GM12875 (cell line): Measurements from ENCODE around the gene CELF4.

Experiments used
- H3K4me3 ChIP-seq: one replicate; pipeline ENCODE4 v1.5.1; 2011; ENCODE audit warnings: low read depth, low read length, control low read depth
- CTCF ChIP-seq: IDR thresholded peaks from 2 replicates; pipeline ENCODE4 v1.5.1; 2011; ENCODE audit warnings: low read depth, mild to moderate bottlenecking, control low read depth, inconsistent platforms, low read length, moderate library complexity, borderline replicate concordance; ENCODE audit not compliant: insufficient read depth

Gene CELF4

GRCh38 chr18:37242826-37243560 is 322.6 kb downstream of the CELF4 start:
- H3K4me3 ChIP-seq, result no peak overlapping the region
- TF ChIP-seq CTCF, result no peak

DNA sequence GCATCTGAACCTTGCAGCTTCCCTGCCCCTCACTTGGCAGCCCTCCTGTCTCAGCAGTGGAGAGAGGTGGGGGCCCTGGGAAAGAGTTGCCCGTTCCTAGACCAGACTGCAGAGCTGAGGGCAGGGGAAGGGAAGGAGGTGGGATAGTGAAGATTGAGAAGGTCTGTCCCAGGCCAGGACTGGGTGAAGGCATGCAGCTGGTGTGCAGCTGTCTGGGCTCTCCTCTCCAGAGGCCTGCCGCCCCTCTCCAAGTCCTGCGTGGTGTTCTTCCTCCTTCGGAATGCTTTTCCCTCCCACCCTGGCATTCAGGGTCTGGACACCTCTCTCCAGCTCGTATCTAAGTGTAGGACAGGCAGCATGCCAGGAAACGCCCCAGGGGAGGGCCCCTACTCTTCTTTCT is 323.5 kb downstream of the CELF4 start:
- H3K4me3 ChIP-seq, result no peak overlapping the region
- TF ChIP-seq CTCF, result no peak

- TF ChIP-seq CTCF, result no peak
- H3K4me3 ChIP-seq, result no peak overlapping the region
Observed at GRCh38 chr18:37238282-37239108, 327.1 kb downstream of the CELF4 start.

GRCh38 chr18:37235583-37235982 is 330.0 kb downstream of the CELF4 start:
- no peak for TF ChIP-seq CTCF
- no peak overlapping the region for H3K4me3 ChIP-seq

GRCh38 chr18:37231251-37231650 is 334.3 kb downstream of the CELF4 start:
- H3K4me3 ChIP-seq, result no peak overlapping the region
- TF ChIP-seq CTCF, result no peak

GRCh38 chr18:37230768-37231167 is 334.8 kb downstream of the CELF4 start:
- no peak overlapping the region for H3K4me3 ChIP-seq
- no peak for TF ChIP-seq CTCF

GRCh38 chr18:37225279-37225678 is 340.3 kb downstream of the CELF4 start:
- H3K4me3 ChIP-seq, result no peak overlapping the region
- TF ChIP-seq CTCF, result no peak
